ENCODE data around the gene ZNF318.

GRCh38 chr6:43376551-43376981 is 7.1 kb upstream of the ZNF318 start:
- no peak for TF ChIP-seq CTCF (IDR thresholded peaks at IDR 0.05; ENCODE audit: insufficient read depth, low read length, poor library complexity, severe bottlenecking)
- TF ChIP-seq EZH2phosphoT487 (conservative IDR thresholded peaks at IDR 0.05; ENCODE audit: low read length), result no peak
